ENCODE measurements around the gene NFKB2.

NFKB2 gene

DNA sequence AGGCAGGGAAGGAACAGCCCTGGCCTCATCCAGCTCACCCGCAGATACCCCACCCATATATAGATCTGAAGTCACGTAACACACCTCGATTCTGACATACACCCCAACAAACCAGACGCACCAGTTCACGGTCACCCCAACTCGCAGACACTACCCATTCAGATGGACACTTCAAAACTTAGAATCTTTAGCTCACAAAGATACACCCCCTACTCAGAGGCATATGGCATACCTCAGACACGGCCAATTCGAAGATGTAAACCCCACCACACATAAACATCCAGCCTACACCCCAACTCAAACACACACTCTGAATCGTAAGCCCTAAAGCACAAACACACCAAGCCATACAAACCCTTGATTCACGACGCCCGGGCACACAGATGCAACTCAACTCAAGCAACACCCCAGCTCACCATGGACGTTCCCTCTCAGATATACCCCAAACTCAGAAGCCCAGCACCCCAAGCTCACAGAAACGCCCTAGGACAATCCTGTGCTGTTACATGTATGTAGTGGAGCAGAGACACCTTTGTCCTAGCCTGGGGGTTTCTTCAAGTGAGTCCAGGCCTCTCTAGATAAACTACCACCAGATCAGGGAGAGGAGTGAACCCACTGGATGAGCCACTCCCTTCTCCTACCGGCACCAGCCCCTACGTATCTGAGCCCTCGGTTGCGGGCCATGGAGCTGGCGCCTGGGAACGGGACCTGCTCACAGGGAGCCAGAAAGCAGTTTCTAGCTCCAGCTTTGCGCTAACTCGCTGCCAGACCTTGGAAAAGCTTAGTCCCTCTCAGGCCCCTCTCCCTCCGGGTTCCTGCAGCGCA lies 14.3 kb downstream of the NFKB2 start:
- FAIRE-seq, result no peak

DNA sequence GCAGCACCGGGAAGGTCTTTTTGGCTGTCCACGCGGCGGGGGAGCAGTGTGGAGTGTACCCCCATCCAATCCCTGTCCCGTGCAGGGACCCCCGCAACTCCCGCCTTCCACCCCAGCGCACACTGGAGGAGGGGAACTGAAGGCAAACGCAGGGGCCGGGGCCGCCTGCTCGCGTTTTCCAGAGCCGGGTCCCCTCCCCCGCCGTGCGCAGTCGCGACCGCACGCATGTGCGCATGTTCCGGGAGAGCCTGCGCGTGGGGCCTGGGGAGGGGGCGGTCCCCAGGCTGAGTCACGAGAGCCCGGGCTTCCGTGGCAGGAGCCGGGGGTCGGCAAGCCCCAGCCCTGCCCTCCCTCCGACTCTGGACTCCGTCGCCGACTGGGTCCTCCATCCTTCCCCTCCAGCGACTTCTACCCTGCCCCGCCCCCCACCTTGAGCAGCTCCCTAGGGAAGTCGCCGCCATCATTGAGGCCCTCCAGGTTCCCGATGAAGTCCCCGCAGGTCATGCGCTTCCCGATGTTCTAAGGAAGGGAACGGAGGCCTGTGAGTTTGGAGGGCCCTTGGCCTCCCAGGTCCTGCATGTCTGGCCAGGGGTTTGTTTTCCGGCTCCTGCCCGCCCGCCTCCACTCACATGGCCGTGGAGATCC lies 15.0 kb downstream of the NFKB2 start:
- FAIRE-seq, result no peak

DNA sequence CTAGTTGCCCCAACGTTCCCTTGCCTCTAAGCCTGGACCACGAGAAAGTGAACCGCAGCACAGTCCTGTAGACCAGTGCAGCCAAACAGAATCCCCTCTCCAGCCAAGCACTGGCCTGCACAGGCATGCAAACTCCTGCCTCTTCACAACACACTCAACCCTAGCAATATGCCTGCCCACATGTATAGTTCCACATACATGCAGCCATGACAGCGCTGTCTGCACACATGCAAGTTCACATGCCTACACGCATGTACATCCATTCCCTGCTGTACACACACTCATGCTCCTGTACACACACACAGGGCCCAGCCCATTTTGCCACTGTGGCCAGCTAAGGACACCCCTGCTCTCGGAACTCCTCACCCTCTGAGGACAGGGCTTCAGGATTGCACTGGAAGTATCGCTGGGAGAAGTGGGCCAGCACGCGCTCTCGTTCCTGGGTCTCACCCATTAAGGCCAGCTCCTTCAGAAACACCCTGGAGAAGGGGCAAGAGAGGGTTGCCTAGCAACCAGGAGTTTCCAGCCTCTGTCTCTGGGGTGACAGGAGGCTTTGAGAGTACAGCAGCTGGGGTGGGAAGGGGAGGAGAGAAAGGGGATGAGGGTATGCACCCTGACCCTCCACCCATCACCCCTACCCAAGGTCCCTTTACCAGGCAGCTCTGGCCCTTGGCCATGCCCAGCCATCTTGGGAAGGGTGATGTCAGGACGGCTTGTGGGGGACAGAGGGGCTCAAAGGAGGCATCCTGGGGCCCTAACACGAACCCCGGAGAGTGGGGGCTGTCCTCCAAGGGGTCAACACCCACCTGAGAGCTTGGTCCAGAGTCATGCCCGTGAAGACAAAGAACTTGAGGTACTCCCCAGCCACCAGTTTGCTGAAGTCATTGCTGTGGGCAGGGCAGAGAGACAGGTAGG lies 16.1 kb downstream of the NFKB2 start:
- FAIRE-seq, result no peak

DNA sequence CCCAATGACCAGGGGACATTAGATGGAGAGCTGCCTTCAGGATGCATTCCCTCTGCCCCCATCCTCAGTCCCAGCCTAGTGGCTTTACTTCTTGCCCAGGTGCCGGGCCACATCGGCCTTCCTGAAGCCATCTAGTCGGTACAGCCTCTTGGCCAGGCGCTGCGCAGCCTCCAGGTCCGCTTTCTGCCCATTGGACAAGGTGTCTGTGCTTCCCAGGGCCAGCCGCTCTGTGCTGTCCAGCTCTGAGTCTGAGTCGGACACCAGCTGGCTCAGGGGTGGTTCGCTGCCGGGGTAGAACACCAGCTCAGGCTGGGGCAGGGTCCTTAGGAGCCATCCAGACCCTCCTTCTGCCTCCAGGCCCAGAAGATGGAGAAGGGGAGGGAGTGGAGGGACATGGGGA lies 16.8 kb downstream of the NFKB2 start:
- FAIRE-seq, result no peak

DNA sequence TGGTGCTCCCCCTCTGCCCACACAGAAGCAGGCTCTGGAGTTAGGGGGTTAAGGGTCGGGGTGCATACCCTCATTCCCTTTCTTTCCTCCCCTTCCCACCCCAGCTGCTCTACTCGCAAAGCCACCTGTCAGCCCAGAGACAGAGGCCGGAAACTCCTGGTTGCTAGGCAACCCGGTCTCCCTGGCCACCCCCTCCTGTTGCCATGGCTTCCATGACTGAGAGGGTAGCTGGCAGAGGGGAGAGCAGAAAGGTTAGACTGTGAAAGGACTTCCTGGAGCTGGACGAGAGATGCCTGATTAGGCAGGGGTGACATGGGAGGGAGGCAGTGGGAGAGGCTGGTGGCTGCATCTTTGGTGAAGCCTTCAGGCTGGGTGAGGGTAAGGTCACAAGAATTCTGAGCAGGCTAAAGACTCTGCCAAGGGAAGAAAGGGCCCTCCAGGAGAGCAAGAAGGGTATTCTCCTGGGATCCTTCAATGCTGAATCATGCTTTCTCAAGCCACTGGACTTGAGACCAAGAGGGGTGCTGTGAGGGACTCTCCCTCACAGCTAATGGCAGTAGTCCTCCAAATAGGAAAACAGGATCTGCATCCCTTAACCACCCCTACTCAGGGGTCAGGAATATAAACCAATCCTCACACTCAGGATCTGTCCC lies 17.7 kb downstream of the NFKB2 start:
- no peak for FAIRE-seq

GRCh38 chr10:102413806-102414561 lies 18.5 kb downstream of the NFKB2 start:
- FAIRE-seq, result no peak

DNA sequence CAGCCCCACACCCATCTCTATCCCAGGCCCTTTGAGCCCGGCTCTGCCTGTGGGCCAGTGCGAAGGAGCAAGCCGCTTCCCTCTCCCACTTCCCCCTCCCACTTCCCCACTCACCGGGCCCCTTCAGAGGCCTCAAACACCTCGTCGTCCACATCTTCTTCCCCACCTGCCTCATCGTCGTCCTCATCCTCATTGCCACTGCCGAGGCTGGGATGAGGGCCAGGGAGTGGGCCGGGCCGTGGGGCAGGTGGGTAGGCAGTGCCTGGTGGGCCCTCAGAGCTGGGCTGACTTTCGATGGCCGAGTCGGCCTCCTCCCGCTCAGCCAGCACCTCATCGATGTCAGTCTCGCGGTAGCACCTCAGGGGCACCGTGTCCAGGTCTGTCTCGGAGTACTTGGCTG lies 19.2 kb downstream of the NFKB2 start:
- no peak for FAIRE-seq

DNA sequence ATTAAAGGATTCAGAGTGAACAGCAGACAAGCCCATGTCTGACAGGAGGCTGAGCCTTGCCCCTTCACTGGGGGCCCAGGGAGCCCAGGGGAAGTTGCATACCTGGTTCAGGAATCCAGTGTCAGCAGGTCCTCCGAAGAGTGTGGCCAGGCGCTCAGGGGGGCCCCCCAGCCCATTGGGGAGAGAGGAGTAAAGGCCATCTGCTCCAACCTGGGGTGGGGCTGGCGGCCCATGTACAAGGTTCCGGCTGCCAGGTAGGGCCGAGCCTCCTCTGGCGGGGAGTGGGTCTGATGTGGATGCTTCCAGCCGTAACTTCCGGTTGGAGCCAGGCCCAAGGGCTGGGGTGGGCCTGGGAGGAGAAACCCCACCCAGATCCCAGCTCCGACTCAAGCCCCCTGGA lies 20.8 kb downstream of the NFKB2 start:
- FAIRE-seq, result no peak

- no peak for FAIRE-seq
Observed at GRCh38 chr10:102416695-102417094, 21.2 kb downstream of the NFKB2 start.

- FAIRE-seq, result no peak
Observed at GRCh38 chr10:102418622-102419268, 23.2 kb downstream of the NFKB2 start, which contains the start of gene PSD. TSS of gene PSD (minus strand) at chr10:102418785. CDS start at chr10:102417038, 1,747 bp downstream.

DNA sequence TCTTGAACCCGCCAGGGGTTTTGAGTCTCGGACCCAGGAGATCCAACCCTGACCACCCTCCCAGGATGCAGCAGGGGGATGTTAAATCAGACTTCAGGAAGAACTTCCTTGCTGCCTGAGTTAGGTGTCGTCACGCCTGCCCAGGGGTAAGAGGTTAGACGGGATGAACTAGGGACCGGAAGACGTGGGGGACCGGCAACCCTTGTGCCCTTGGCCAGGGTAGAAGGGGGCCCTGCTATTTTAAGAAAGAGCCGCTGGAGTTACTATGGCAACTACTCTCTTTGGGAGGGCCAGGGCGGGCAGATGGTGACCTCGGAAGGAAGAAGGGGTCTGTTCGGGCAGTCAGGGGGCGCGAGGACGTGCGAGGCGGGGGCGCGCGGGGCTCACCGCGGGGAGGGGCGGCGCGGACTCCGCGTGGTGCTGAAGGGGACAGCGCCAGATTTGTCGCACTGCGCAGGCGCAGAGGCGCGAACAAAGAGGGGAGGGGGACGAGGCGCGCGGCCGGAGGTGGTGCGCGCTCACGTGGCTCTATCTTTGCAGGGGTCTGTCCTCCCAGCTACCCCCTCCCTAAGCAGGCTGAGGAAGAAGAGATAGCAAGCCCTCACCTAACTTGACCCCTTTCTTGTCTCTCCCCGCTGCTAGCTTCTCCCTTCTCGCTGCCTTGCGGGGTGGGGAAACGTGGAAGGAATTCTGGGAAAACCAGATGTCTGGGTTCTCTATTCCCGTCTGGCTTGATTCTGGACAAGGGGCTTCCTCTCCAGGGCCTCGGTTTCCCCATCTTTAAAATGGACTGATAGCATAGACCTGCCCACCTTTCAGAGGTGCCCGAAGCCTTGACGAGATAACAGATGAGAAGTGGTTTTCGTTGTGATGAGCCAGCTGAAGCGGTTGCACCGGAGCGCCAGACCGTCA lies 24.0 kb downstream of the NFKB2 start:
- FAIRE-seq, result no peak

DNA sequence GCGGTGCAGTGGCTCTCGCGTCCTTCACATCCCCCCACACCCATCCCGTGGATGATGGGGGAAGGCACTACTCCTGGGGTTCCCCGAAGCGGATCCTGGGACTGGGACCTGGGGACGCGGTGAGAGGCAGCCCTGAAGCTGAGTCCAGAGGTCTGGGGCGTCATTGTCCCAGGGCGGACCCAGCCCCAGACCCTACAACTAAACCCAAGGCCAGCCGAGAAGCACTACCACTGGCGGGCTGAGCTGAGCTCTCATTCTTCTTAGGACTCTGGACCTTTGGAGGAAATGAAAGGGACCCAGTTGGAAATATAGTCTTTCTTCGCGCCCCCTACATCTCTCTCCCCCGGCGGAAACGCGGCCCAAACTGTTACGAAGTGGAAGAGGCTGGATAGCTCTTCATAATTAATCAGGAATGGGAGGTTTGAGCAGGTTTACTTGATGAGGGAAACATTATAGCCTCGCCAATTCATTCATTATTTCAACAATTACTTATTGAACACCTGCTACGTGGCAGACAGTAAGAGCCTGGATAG lies 24.7 kb downstream of the NFKB2 start:
- FAIRE-seq, result no peak

DNA sequence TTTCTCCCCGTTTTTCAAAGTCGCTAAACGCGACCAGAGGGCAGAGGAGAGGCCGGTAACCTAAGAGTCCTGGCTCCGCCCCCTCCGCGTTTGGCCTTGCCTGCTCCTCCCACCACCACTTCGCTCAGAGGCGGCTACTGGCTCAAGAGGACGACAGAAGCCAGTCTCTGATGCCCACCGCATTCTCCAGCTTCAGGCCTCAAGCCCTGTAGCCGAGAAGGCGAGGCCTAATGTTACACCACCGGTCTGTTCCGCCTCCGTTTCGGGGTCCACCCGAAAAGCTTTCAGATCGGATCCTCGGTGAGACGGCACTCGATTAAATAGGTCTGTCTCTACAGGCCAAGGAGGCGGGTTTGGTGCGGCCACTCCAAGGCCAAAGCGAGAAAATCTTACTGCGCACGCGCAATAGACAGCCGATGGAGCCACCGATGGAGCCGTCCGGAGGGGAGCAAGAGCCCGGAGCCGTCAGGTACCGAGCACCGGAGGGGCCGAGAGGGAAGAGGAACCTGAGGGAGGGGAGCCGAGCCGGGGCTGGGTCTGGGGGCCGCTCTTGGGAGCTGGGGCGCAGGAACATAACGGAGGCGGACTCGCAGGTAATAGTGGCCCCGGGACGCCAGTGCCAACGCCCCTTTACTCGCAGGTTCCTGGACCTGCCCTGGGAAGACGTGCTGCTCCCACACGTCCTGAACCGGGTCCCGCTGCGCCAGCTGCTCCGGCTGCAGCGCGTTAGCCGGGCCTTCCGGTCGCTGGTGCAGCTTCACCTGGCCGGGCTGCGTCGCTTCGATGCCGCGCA lies 25.4 kb downstream of the NFKB2 start, which contains the start of gene FBXL15:
Gene FBXL15 (plus strand): TSS at position 123 of the 793 bp plus-strand sequence. CDS start 294 bp downstream, at position 417.
- FAIRE-seq, result peak; percentile 97

DNA sequence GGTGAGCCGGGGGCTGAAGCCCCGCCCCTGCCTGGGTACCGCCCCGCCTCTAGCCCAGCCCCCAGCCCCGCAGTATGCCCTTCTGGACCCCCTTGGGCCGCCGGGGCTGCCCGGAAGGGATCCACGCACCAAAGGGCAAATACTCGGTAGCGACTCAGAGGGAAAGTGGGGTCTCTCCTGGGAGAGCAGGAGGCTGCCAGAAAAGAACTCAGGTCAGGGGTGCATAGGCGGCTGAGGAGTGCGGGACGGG lies 25.9 kb downstream of the NFKB2 start:
- FAIRE-seq, result no peak

GRCh38 chr10:102421757-102422512 lies 26.4 kb downstream of the NFKB2 start:
- FAIRE-seq, result no peak

DNA sequence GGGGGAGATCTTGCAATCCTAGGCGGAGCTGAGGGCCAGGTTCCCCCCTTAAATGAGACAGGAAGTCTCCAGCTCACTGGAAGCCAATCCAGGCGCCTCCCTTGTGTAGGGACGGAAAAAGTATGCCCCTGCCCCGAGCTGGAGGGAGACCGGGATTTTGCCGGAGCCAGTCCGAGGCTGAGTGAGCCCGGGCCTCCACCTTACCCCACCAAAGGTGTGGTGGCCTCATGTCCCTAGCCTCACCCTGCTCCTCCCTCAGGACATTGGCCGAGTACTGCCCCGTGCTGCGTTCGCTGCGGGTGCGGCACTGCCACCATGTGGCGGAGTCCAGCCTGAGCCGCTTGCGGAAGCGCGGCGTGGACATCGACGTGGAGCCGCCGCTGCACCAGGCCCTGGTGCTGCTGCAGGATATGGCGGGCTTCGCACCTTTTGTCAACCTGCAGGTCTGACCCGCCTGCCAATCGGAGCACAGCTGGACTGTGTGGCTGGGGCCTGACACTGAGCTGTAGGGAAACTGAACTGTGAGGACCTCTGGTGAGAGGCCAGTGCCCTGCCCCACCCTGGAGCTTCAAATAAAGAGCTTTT lies 27.1 kb downstream of the NFKB2 start:
- FAIRE-seq, result no peak

DNA sequence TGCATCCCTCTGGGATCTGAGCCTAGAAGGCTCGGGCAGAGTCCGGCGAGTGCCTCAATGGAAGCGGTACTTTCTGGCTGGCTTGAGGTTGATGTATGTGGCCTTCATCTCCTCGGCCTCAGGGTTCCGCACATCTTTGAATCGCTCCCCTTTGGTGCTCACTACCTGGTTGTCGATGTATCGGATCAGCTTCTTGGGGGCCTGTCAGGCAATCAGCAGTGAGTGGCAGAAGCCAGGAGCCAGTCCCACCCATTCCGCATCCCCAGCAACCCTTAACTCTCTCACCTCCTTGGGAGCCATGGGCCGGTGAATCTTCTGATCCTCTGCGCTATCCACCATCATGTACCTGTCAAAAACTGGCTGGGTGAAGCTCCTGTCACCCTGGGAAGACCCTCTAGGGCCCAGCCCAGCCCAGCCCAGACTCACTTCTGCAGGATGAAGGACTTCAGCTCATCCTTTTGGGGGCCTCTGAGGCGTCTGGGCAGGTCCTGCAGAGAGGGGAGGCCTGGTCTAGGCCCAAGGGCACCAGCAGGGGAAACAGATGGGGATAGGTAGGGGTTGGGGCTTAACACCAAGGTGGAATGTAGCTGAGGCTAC lies 28.0 kb downstream of the NFKB2 start:
- FAIRE-seq, result no peak

DNA sequence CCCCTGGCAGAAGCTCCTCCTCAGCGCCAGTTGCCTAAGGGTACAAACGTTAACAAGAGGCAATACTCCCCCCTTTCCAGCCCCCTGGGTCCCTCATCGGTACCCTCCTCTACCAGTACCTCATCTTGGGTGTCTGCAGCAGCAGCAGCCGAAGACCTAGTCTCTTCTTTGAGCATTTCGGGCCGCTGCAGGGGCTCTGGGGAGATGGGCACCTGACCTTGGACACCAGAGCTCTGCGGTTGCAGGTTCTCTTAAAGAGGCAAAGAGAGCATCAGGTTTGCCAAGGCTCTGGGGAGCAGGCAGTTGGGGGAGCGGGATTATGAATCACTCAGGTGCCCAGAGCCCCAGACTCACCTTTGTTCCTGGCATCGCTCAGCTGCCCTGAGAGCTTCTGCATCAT lies 28.6 kb downstream of the NFKB2 start:
- FAIRE-seq, result no peak

Measured in G401.6 (cell line).